GM19467 (cell line): ENCODE measurements around the gene ZNRF3.

Experiments used
- ATAC-seq: cut with Tn5 transposase; IDR thresholded peaks from one replicate; pipeline ENCODE4 v1.9.1; 2021; ENCODE audit warnings: mild to moderate bottlenecking, moderate library complexity; ENCODE audit not compliant: unreplicated experiment

Gene ZNRF3

DNA sequence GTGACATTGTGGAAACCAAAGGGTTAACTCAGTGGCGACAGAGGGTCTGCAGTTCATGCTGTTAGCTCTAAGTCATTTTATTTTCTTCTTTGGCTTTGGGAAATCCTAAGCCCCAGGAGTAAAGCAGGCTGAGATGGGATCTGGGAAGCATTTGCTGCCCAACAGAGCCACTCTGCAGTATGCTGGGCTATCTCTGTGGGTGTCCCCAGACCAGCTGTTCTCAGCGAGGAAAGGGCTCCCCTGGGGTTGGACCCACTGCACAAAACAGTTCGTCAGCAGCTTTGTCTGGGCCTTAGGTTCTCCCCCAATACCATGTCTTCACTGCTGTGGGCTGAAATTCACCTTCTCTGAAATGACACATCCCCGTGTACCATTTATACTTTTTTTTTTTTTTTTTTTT lies 223.5 kb downstream of the ZNRF3 start:
- no peak for ATAC-seq
